Adipocyte (in vitro differentiated cells): Measurements from ENCODE around the gene ANP32B.
"Not testable (repeated sequence)": the region's sequence is repeated elsewhere in the genome, so short reads cannot be mapped to it uniquely, and the experiment has no call there.

Experiments
- DNase-seq: peaks from one replicate; pipeline ENCODE4 v3.0.0-alpha.2; 2015; ENCODE audit warnings: low read depth
- H3K27me3 ChIP-seq: replicated peaks from 2 replicates; pipeline ENCODE4 v1.7.0; 2013; ENCODE audit warnings: mild to moderate bottlenecking, low read length, moderate library complexity; ENCODE audit not compliant: control insufficient read depth, insufficient read depth
- H3K36me3 ChIP-seq: 2 replicates; pipeline ENCODE4 v1.7.0; 2013; ENCODE audit warnings: low read length, mild to moderate bottlenecking, moderate library complexity; ENCODE audit not compliant: control insufficient read depth, insufficient read depth, severe bottlenecking
- H3K4me1 ChIP-seq: 2 replicates; pipeline ENCODE4 v1.7.0; 2013; ENCODE audit warnings: mild to moderate bottlenecking, low read length, moderate library complexity; ENCODE audit not compliant: control insufficient read depth, insufficient read depth
- H3K4me3 ChIP-seq: 2 replicates; pipeline ENCODE4 v1.7.0; 2013; ENCODE audit warnings: mild to moderate bottlenecking, low read length, moderate library complexity
- H3K9ac ChIP-seq: 2 replicates; pipeline ENCODE4 v1.7.0; 2013; ENCODE audit warnings: mild to moderate bottlenecking, low read length, moderate library complexity
- H3K9me3 ChIP-seq: 2 replicates; pipeline ENCODE4 v1.7.0; 2013; ENCODE audit warnings: mild to moderate bottlenecking, low read length, moderate library complexity; ENCODE audit not compliant: control insufficient read depth

Gene ANP32B

GRCh38 chr9:97964901-97965300, 18.2 kb upstream of the ANP32B start:
- Histone ChIP-seq H3K27me3 (no peaks in the 10 kb centered on the region), H3K9me3 (no peaks in the 10 kb centered on the region), H3K9ac (no peak overlapping the region), H3K4me3 (no peak overlapping the region), H3K4me1 (no peaks in the 10 kb centered on the region), H3K36me3 (no peaks in the 10 kb centered on the region)
- DNase-seq, result no peak

DNA sequence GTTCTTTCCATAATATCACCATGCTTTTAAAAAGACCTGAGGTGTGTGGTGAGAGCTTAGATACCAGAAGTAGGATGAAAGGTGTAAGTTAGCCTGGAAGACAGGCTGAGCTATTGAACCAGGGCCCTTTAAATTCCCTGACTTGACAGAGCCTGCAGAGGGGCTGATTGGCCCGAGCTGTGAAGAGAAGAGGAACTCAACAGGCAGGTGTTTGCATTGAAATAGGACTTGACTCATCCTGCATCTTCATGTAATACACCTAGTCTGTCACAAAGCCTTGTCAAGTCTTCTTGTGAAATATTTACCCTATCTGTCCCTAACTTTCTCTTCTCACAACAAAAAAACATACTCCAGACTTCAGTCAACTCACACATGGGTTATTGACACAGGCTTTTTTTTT, 16.6 kb upstream of the ANP32B start:
- Histone ChIP-seq H3K4me1 (no peaks in the 10 kb centered on the region), H3K4me3 (no peak overlapping the region), H3K27me3 (no peaks in the 10 kb centered on the region), H3K9ac (no peak overlapping the region), H3K9me3 (no peaks in the 10 kb centered on the region), H3K36me3 (no peaks in the 10 kb centered on the region)
- DNase-seq, result no peak

DNA sequence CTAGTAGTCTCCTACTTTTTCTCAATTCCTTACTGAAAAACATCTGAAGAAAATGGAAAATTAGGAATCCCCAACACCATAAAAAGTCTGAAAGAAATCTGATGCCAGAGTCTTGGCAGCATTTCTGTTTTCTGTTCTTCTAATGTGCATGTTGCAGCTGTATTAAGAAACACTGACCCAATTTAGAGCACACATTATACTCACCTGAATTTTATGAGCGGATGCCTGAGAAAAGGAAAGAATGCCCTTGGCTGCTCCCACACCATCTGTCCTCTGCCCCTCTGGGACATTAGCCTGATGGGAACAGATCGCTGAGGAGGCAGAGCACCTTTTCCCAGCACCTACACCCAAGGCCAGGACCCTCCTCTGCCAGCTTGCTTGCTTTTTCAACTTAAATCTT, 14.1 kb upstream of the ANP32B start:
- Histone ChIP-seq H3K4me3 (no peak overlapping the region), H3K36me3 (no peaks in the 10 kb centered on the region), H3K9me3 (no peaks in the 10 kb centered on the region), H3K9ac (no peak overlapping the region), H3K27me3 (no peaks in the 10 kb centered on the region), H3K4me1 (no peaks in the 10 kb centered on the region)
- DNase-seq, result no peak

DNA sequence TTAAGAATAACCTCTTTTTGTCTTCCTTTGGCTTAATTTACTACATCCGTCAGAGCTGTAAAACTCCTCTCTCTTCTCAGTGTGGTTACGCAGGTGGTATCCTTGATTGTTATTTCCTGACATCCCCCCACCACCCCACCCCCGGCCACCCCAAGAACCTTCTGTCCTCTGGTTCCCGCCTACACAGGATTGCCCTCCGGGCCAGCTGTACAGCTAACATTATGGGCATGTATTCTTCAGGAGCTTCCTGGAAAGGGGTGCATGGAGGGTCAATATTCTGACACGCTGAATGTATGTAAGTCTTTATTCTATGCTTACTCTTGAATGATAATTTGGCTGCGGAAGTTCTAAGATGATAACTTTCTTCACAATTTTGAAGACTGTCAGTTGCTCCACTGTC, 13.0 kb upstream of the ANP32B start:
- Histone ChIP-seq H3K4me1 (no peaks in the 10 kb centered on the region), H3K9me3 (no peaks in the 10 kb centered on the region), H3K9ac (no peak overlapping the region), H3K27me3 (no peaks in the 10 kb centered on the region), H3K4me3 (no peak overlapping the region), H3K36me3 (no peaks in the 10 kb centered on the region)
- DNase-seq, result no peak

GRCh38 chr9:97972753-97973152, 10.4 kb upstream of the ANP32B start:
- no peak for DNase-seq
- Histone ChIP-seq H3K36me3 (no peaks in the 10 kb centered on the region), H3K9me3 (no peaks in the 10 kb centered on the region), H3K4me3 (no peak overlapping the region), H3K4me1 (no peaks in the 10 kb centered on the region), H3K9ac (no peak overlapping the region), H3K27me3 (no peaks in the 10 kb centered on the region)

DNA sequence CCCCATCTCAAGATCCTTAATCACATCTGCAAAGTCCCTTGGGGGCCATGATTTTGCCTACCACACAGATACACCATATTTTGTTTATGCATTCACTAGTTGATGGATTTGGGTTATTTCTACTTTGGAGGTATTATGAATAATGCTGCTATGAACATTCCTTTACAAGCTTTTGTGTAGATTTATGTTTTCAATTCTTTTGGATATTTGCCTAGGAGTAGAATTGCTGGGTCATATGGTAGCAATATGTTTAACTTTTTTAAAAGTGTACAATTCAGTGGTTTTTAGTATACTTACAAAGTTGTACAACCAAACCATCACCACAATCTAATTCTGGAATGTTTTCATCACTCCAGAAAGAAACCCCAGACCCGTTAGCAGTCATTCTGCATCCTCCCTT, 7.8 kb upstream of the ANP32B start:
- Histone ChIP-seq H3K27me3 (no peaks in the 10 kb centered on the region), H3K36me3 (no peaks in the 10 kb centered on the region), H3K9me3 (no peaks in the 10 kb centered on the region), H3K4me1 (peaks cover 5% of the 10 kb centered on the region), H3K9ac (no peak overlapping the region), H3K4me3 (no peak overlapping the region)
- DNase-seq, result no peak

GRCh38 chr9:97976633-97977032, 6.5 kb upstream of the ANP32B start:
- H3K4me3 ChIP-seq, H3K9me3 ChIP-seq, H3K9ac ChIP-seq, H3K27me3 ChIP-seq, DNase-seq, H3K36me3 ChIP-seq: not testable (repeated sequence)
- H3K4me1 ChIP-seq, result peaks cover 17% of the 10 kb centered on the region

GRCh38 chr9:97978371-97979130, 4.6 kb upstream of the ANP32B start:
- Histone ChIP-seq H3K36me3 (no peaks in the 10 kb centered on the region), H3K4me3 (no peak overlapping the region), H3K27me3 (no peaks in the 10 kb centered on the region), H3K4me1 (peaks cover 26% of the 10 kb centered on the region), H3K9ac (no peak overlapping the region), H3K9me3 (no peaks in the 10 kb centered on the region)
- no peak for DNase-seq

- DNase-seq, result no peak
- H3K4me3 ChIP-seq, result peak overlapping the region; percentile 87
- peak overlapping the region; percentile 96 for H3K9ac ChIP-seq
- H3K4me1 ChIP-seq, result peaks cover 26% of the 10 kb centered on the region
- no peaks in the 10 kb centered on the region for H3K36me3 ChIP-seq
- H3K9me3 ChIP-seq, result no peaks in the 10 kb centered on the region
- no peaks in the 10 kb centered on the region for H3K27me3 ChIP-seq
These were observed 3.2 kb upstream of the ANP32B start for GRCh38 chr9:97979788-97980478.

DNA sequence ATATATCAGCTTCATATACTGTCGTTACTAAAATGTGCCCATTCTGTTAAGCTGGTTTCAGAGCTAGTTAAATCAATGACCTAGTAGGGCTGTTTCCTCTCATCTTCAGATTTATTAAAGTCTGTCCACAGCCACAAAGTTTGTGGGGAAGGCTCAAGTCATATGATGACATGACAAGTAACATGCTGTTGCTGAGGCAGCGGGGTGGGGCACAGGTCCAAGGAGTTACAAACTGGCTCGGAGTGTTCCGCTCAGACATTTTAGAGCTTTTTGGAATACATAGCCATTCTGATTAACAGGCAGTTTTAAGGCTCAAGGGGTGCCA, 2.7 kb upstream of the ANP32B start:
- H3K27me3 ChIP-seq, result no peaks in the 10 kb centered on the region

GRCh38 chr9:97980918-97981845, 2.0 kb upstream of the ANP32B start:
- DNase-seq, result no peak
- H3K4me3 ChIP-seq, result peak overlapping the region; percentile 87
- H3K27me3 ChIP-seq, result no peaks in the 10 kb centered on the region
- H3K36me3 ChIP-seq, result no peaks in the 10 kb centered on the region
- peaks cover 33% of the 10 kb centered on the region for H3K4me1 ChIP-seq
- H3K9me3 ChIP-seq, result no peaks in the 10 kb centered on the region
- H3K9ac ChIP-seq, result peak overlapping the region; percentile 96

More for the DNA sequence above, 2.7 kb upstream of the ANP32B start:
- peaks cover 30% of the 10 kb centered on the region for H3K4me1 ChIP-seq
- H3K36me3 ChIP-seq, result no peaks in the 10 kb centered on the region
- no peaks in the 10 kb centered on the region for H3K9me3 ChIP-seq
- no peak for DNase-seq
- peak overlapping the region; percentile 96 for H3K9ac ChIP-seq
- H3K4me3 ChIP-seq, result peak overlapping the region; percentile 87
